Stimulated activated CD4-positive, alpha-beta T cell treated with anti-CD3 and anti-CD28 coated beads, Interleukin-1b, Interleukin-23, amount 100 ng/mL, for 4 hours (primary cell): ENCODE data around the gene ZCCHC14.

ENCODE experiments used
- DNase-seq, 2 donors: peaks; one replicate each; pipeline ENCODE4 v3.0.0-alpha.2; 2020; ENCODE audit warnings: low read depth in 2 of 2

The ZCCHC14 gene

DNA sequence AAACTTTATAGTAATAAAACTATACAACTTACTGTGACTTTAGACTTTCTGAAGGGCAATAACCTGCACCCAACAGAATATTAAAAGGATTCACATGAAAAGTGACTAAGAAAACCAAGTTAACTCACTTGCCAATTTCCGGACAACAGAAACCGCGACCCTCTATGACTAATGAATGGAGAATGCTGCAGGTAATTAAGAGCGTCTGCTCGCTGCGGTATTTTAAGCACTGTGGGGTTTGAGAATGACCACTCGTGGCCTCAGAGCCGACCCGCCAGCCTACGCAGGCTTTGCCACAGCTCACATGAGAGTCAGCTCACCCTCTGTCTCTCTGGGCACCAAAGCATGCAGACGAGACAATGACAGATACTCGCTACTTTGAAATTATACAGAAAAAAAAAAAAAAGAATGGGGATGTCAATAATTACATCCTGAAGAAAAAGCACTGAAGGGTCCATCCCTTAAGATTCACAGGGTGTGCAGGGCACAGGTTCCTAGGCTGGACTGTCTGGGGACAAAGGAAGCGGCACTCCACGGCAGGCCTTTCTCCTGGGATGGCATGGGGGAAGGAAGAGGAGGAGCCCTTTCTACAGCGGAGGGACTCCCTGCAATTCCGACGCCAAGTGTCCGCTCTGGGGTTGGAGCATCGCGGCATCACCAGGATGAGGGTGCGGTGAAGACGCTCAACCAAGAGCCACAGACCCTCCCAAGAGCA is 35.0 kb downstream of the ZCCHC14 start:
- DNase-seq: no peak

DNA sequence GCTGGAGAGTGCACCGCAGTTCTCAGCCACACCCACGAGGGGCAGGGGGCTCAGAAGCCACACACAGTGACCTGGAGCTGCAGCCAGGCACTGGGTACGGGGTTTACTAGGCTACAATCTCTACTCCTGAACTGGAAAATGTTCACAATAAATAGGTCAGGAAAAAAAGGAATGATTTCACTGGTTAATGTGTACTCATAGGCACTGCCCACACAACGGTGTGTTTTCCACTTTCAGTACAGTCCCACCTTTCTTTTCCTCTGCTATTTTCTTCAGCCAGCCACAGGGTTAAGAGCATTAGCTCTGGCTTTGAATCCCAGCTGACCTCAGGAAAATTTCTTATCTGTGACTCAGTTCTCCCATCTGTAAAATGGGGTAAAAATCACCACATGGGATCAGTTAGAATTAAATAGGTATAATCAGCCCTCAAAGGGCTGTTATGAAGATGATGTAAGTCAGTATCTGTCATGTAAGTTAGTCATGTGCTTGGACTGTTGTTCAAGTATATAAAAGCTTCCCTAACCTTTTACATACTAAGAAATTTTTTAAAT is 35.7 kb downstream of the ZCCHC14 start:
- DNase-seq: no peak

DNA sequence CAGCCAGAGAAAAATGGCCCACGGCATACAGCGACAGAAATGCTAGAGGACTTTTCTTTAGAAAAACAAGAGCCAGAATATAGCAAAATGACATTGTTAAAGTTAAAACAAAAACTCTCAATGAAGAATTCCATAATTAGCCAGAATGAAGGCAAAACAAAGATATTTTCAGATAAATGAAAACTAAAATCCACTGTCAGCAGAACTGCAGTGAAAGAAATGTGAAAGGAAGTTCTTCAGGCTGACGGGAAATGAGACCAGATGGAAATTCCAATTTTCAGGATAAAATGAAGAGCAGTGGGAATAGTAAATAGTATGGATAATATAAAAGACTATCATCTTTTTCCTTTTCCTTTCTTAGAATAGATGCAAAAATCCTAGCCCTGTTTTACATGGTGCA is 38.4 kb downstream of the ZCCHC14 start:
- DNase-seq: no peak

DNA sequence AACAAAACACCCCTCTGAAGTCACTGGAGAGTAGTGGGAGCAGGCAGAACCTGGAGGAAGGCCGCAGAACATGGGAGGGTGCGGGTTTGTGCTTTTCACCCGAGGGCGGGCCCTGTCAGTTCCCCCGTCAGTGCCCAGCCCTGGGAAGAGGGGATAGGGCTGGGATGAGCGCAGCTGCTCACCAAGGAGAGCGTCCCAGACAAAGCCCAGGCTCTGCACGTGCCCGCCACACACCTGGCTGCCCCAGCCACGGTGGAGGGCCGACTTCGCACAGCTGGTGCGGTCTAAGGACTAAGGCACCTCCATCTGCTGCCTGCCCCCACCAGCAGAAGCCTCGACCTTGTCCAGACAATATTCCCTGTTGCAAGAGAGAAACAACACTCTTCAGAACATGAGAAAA is 39.5 kb downstream of the ZCCHC14 start:
- no peak for DNase-seq

DNA sequence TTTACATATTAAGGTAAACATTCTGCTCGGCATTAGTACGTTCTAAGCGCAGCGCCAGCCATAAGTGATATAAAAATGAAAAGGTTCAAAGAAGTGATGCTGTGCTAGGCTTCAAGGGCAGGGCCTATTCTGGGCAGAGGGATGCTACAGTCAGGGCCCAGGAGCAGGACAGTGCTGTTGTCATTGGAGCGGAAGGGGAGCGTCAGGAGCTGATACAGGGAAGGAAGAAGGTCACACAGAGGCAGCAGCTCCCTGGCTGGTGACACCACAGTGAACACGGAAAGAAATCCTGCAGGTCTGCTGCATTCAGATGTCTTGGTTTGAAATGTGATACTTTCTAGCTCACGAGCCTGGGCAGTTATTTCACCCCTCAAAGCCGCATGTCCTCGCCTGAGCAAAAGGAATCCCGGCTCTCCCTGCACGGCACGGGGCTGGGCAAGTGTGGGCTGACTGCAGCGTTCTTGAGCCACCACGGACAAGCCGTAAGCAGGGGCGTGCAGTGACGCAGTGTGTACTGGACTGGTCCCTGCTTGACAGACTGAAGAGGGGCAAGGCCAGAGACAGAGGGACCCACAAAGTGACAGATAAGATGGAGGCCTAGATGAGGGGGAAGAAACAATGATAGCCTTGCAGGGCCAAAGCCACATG is 41.1 kb downstream of the ZCCHC14 start:
- DNase-seq: no peak

DNA sequence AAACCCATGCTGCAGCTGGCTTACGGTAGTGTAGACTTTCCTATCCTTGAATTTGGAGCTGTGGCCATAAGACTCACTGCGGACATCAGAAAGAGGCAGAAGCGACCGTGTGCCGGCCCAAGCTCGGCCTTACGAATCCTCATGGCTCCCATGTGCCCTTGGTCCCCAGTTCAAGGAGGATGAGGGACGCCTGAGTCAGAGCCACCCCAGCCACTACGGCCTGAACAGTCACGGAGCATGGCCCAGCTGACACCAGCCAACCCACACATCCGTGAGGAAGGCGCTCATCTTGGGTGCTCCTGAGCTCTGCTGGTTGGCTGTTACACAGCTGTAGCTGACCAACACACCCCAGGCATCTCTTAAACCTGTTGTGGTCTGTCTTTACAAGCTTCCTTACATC is 44.0 kb downstream of the ZCCHC14 start:
- no peak for DNase-seq

DNA sequence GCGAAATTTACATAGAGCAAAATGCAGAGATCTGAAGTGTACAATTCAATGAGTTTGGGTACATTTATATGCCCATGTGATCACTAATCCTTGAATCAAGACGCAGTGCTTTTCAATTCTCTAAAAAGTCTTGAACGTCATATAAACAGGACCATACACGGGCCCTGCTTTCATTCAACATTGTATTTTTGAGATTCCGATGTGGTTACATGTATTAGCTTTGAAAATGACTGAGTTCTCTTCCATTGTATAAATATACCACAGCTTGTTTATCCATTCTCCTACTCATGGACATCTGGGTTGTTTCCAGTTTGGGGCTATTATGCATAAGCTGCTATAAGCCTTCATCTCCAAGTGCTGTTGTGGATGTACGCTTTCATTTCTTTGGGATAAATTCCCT is 45.5 kb downstream of the ZCCHC14 start:
- no peak for DNase-seq

DNA sequence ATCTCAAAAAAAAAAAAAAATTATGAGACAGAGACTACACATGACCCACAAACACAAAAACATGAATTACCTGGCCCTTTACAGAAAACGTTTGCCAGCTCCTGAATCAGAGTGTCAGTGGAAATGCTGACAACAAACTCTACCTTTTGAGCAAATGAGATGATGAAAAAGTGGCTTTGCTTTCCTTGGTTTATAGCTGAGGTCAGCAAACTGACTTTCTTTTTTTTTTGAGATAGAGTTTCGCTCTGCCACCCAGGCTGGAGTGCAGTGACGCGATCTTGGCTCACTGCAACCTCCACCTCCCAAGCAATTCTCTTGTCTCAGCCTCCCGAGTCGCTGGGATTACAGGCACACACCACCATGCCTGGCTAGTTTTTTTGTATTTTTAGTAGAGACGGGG is 46.3 kb downstream of the ZCCHC14 start:
- DNase-seq: no peak

DNA sequence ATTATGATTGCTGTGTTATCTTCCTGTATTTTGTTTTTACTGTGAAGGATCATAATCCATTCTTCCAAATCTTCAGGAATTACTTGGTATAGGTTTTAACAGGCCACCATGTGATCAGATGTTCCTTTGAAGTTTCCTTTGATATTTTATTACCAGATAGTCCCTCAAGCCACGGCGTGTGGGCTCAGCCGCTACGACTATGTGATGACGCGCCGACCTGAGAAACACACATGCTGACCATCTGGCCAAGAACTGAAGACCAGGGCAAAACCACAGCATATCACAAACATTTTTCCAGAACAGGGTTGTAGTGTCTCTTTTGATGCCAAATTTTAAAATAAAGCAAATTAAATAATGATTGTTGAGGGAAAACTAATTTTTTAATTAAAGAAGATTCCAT is 47.3 kb downstream of the ZCCHC14 start:
- no peak for DNase-seq

DNA sequence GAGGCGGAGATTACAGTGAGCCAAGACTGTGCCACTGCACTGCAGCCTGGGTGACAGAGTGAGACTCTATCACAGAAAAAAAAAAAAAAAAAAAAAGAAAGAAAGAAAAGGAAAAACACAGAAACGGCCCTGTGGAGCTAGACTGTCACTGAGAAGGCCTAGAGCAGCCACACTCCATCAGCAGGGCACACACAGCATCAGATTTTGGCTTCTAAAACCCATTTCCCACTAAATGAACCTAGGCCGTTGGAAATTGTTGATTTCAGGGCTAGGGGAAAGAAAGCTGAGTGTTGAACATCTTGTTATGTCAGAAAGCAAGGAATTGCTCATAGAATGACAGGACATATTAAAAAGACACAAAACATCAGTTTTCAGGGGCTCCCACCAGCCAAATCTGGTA is 48.9 kb downstream of the ZCCHC14 start:
- no peak for DNase-seq

DNA sequence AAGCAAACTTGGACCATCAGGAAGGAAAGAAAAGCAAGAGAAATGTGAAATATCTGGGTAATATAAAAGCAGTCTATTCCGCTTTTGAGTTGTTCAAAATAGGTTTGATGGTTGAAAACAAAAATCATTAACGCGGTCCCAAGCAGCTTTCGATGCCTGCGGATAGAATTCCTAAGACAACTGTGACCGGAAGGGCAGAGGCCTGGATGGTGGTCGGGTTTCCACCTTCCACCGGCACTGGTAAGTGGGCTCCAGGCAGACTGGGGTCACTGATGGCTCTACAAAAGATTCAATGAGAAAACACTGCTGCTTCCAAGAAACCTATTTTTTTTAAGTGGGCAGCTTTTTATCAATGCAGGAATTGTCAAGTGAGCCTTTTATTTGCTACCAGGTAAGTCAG is 49.8 kb downstream of the ZCCHC14 start:
- DNase-seq: no peak

DNA sequence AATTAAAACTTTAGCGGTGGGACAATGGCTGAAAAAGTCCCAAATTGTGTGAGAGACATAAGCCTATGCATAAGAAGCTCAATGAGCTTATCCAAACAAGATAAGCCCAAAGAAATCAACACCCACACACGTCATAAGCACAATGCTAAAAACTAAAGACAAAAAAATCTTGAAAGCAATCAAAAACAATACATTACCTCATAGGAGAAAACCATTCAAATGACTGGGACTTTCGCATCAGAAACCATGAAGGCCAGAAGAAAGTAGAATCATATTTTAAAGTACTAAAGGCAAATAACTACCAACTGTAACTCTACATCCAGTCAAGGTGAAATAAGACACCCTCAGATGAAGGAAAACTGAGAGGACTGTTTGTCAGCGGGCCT is 50.2 kb downstream of the ZCCHC14 start:
- no peak for DNase-seq

DNA sequence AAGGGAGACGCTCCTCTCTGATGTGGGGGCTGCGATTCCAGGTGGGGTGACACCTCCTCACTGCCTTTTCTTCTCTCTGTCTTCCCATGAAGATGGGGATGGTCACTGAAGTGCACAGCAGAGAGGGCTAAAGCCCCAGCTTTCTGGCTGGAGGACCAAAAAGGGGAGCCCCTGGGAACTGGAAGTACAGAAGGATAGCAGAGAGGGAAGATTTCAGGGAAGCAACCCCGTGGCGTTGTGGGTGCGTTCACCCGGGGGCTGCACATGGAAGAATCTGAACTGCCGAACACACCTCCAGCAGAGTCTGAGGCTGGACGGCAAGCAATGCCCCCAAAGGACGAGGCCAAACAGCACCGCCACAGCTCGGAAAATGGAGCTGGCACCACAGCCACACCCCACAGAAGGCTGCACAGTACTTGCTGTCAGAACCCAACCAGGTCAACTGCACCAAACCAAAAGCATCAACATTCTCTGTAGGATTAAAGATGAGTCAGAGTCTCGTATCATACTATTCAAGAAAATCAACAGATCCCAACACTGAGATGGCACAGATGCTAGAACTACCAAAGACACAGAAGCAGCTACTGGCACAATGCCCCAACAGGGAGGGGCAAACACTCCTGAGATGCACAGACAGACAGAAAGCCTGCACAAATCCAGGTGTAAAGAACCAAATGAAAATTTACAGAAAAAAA is 50.8 kb downstream of the ZCCHC14 start:
- DNase-seq: no peak

DNA sequence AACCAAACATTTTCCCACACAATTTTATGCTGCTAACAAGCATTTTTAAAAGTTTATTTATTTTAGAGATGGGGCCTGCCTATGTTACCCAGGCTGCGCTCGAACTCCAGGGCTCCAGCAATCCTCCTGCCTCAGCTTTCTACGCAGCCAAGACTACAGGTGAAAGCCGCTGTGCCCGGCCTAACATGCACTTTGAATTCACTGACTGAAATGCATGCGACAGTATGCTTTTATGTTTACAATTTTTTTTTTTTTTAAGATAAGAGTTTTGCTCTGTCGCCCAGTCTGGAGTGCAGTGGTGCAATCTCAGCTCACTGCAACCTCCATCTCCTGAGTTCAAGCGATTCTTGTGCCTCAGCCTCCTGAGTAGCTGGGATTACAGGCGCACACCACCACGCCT is 52.9 kb downstream of the ZCCHC14 start:
- DNase-seq: no peak

DNA sequence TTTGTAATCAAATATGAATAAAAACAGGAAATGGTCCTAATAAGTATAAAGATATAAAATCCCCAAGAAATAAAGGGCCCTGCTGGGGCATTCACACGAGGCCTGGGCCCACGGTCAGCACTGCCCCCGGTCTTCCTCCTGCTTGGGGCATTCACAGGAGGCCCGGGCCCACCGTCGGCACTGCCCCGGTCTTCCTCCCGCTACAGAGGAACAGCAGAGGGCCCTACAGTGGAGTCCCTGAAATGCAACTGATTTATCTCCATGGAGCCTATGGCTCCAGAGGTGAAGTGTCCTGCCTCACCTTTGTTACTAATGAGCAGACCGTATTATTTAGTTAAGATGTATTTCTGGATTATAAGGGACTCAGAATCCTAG is 54.2 kb downstream of the ZCCHC14 start:
- no peak for DNase-seq

DNA sequence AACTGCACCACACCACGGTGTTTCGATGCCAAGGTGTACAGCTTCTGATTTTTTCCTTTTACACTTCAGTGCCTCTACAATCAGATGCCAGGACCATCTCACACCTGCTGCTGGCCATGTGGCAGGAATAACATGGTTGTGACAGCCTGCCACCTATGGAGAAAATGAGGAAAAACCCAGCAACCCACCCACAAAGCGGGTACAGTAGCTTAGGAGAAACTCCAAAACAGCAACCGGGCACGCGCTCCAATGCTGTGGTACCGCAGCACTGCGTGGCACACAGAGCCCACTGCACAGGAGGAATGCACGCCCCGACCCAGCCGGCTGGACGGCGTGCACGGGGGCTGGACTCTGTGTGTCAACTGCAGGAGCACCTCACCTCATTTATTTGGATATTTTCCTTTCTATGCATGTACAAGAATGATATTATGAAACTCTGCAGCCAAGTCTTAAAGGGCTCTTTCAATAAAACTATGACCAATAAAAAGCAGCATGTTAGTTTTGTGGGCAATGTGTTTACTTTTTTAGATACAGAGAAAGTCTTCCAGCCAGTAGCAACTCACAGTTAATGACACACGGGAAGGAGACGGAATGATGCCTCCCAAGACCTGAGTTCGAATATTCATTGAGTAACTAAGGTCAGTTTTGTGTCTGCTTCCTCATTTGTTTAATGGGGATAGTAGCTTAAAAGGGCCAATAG is 54.8 kb downstream of the ZCCHC14 start:
- DNase-seq: no peak

DNA sequence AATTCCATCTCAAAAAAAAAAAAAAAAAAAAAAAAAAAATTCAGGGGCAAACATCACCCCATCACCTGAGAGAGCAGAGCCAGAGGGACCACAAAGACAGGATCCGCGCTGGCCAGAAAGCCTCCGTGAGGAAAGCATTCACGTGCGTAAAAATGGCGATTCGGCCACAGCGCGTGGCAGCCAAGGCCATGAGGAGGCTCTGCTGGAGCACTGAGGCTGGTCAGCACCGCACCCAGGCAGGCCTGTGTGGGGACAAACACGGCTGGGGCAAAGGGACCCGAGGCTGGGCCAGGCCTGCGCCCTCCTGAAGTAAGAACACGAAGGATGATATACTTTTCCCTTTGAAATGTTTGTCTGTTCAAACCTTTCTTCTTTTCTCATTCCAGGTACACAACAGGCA is 55.5 kb downstream of the ZCCHC14 start:
- DNase-seq: no peak

DNA sequence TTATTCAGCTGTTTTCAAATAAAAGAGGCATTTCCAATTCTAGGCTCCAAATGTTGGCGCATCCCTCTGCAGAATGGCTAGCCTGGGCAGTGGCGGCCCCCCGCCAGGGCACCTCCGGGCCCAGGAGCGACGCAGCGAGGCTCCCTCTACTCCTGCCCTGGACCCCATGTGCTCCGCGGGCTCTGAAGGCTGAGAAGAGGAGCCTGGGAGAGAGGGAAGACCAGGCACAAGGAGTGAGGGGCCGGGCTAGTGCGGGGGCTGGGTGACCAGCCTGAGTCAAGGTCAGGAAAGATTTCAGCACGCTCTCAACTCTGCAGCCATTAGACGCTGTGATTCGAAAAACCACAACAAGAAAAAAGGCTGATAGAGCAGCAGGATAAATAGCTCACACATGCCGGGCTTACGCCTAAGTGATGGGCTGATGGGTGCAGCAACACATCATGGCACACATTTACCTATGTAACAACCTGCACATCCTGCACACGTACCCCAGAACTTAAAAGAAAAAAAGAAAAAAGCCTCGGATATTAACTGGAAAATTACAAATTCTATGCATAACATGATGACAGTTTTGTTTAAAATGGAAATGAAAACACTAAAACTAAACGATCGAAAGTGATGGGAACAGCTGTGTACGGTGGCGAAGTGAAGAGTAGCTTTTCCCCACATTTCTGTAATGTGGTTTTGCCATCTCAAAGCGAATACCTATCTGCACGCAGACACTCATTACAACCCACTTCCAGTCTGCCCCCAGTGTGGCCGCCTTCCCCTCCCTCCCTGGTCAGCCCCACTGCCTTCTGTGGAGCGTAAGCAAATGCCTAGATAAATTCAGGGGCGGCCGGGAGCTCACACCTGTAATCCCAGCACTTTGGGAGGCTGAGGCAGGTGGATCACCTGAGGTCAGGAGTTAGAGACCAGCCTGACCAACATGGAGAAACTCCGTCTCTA is 56.3 kb downstream of the ZCCHC14 start:
- no peak for DNase-seq

DNA sequence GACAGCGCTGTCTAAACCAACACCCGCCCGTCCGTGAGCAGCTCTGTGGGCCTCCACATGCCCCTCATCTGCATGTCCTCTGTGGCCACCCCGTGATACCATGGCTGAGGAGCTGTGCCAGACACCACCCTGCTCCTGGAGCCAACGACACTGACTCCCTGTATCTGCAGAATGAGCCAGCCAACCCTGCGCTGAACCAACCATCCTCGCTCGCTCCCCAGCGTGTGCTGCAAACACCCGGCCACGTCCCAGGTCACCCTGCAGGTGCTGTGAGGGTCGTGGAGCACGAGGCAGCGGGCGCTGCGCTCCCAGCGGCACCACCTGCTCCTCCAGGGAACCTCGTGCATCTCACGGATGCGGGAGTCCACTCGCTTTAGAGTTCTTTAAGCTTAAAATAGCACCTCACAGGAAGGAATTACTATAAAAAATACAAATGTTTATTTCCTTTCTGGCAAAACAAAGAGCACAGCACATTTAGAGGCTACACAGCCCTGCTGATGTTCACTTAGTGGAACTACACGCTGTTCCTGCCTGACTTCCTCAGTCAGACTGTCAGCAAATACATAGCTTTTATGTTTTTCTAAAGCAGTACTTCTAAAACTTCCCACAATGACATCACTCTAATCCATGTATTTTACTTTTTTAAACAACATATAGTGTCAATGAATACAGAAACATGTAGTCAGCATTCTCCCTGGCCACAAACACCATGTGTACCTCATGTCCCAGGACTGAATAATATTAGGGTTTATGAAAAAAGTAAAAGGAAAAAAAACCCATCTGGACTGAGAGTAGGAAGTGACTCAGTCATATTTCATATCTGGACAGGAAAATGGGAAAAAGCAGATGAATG is 57.2 kb downstream of the ZCCHC14 start:
- DNase-seq: no peak

DNA sequence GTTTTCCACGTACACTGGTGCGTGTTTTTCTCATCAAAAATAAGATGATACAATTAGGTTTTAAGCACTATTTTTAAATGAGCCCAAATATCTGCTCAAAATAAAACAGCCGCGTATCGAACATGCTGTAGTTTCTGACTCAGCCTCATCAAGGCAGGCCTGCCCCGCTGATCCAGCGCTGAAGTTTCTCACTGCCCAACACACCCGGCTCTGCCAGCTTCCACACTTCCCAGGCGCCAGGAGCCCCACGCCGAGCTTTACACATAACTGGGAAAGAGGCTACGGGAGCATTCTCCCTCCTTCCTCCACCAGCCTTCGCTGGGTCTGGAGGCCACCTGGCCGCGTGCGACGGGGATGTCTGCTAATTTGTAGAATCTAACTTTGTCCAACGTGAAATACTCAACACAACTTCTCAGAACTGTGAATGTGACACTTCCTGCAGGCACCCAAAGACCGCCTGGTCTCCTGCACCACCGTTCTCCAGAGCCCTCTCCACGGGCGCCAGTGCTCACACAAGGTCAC is 58.6 kb downstream of the ZCCHC14 start:
- DNase-seq: no peak
